Measurements from ENCODE around the gene VWA5B2.

The VWA5B2 gene

DNA sequence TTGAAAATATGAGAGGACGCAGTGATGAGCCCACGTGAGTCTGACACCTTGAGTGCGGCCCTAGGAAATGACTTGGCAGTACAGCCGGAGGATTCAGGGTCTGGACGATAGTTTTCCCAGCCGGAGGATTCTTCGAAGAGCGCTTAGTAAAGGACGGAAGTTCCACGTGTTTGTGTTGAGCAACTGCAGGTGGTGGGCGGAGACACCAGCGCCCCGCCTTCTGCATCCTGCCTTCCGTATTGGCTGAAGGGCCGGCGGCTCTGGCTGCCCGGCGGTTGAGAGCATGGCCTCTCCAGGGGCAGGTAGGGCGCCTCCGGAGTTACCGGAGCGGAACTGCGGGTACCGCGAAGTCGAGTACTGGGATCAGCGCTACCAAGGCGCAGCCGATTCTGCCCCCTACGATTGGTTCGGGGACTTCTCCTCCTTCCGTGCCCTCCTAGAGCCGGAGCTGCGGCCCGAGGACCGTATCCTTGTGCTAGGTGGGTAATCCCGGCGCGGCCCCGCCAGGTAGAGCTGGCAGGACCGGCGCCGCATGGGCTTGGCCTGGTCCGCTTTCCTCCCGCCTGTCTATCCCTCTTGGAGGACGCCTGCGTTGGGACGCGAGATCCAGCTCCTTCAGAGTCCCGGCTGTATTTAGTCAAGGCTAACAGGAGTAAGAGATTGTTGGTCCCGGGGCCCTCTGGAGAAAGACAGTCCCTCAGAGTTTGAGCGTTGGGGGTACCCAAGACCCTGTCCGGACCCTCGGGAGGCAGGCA lies 20.2 kb downstream of the VWA5B2 start, which contains the start of gene EEF1AKMT4:
Gene EEF1AKMT4, plus strand, starts transcription at position 261 of the 755 bp plus-strand sequence. Its CDS starts 23 bp downstream, at position 284.
- H3K27ac ChIP-seq (ENCODE audit: low read depth, low read length) = peak within 1 kb of the TSS; percentile 94
- H3K4me3 ChIP-seq (ENCODE audit: low read depth in 1 of 2, low read length in 2 of 2) = peak within 1 kb of the TSS; percentile 89 to 92
- peak within 1 kb of the TSS; percentile 81 for H3K9ac ChIP-seq (ENCODE audit: low read length)
- no peaks in the 10 kb centered on the region for H3K9me3 ChIP-seq (ENCODE audit: low read length)
- H3K36me3 ChIP-seq (ENCODE audit: insufficient read depth, low read length) = peaks cover 10% of the 10 kb centered on the region
- no peaks in the 10 kb centered on the region for H3K27me3 ChIP-seq (ENCODE audit: control insufficient read depth in 1 of 2, insufficient read depth in 2 of 2, low read length in 2 of 2)
- peaks cover 15% of the 10 kb centered on the region for H3K4me1 ChIP-seq (ENCODE audit: insufficient read depth, low read length)

DNA sequence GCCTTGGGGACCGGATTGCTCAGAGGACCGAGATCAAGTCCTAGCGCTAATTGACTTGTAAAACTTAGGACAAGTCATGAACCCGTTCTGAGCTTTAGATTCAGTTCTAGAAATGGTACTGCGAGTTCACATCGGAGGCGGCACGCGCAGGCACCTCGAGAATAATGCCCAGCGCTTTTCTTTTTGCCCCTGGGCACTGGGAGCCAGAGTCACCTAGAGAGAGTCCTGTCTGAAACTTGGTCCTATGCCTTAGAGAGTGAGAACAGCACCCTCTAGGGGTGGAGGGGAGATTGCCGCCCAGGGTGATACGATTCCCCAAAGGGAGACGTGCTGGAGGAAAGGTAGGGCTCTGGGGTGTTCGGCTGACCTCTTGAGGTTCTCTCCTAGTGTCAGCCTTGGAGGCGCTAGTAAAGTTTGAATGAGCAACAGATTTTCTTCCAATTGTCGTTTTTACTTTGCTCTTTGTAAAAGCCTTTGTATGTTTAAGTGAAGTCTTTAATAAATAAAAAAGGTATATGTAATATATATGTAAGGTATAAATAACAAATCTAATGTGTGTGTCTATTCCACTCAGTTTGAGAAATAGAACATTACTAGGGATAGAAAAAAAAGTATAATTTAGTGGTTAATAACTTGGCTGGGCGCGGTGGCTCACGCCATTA lies 20.9 kb downstream of the VWA5B2 start:
- peaks cover 15% of the 10 kb centered on the region for H3K4me1 ChIP-seq (ENCODE audit: insufficient read depth, low read length)
- no peaks in the 10 kb centered on the region for H3K27me3 ChIP-seq (ENCODE audit: control insufficient read depth in 1 of 2, insufficient read depth in 2 of 2, low read length in 2 of 2)
- H3K27ac ChIP-seq (ENCODE audit: low read depth, low read length) = peak overlapping the region; percentile 45
- H3K9me3 ChIP-seq (ENCODE audit: low read length) = no peaks in the 10 kb centered on the region
- H3K9ac ChIP-seq (ENCODE audit: low read length) = peak overlapping the region; percentile 57
- peaks cover 3% of the 10 kb centered on the region for H3K36me3 ChIP-seq (ENCODE audit: insufficient read depth, low read length)
- peak overlapping the region; percentile 76 to 89 for H3K4me3 ChIP-seq (ENCODE audit: low read depth in 1 of 2, low read length in 2 of 2)

DNA sequence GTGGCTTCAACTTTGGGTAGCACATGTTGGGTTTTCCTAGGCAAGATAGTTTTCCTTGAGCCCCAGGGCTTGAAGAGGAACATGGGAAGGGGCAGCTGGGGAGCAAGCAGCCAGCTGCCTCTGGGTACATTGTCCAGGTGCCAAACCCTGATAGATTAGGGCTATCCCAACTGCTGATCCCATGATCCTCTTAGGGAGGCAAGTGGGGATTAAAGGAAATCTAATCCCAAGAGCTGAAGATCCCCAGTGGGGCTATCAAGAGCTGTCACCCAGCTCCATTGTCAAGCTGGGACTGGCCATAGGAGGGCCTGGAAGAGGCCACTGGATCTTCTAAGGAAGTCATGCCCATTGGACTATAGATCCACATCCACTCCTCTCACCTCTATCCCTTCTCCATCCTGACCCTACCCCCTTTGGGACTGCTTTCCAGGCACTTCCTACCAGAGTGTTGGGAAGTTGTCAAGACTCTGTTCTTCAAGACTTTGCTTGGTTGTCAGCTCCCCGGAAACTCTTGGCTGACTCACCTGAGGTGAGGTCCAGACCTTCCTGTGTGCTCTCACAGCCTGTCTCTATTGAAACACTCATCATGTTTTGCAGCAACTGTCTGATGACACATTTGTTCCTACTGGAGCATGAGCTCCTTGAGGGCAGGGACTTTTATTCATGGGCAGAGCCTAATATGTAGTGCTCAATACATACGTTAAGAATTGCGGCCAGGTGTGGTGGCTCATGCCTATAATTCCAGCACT lies 26.1 kb downstream of the VWA5B2 start:
- peaks cover 4% of the 10 kb centered on the region for H3K4me1 ChIP-seq (ENCODE audit: insufficient read depth, low read length)
- no peak overlapping the region for H3K9ac ChIP-seq (ENCODE audit: low read length)
- peaks cover 14 to 30% of the 10 kb centered on the region in 2 donors for H3K27me3 ChIP-seq (ENCODE audit: control insufficient read depth in 1 of 2, insufficient read depth in 2 of 2, low read length in 2 of 2)

DNA sequence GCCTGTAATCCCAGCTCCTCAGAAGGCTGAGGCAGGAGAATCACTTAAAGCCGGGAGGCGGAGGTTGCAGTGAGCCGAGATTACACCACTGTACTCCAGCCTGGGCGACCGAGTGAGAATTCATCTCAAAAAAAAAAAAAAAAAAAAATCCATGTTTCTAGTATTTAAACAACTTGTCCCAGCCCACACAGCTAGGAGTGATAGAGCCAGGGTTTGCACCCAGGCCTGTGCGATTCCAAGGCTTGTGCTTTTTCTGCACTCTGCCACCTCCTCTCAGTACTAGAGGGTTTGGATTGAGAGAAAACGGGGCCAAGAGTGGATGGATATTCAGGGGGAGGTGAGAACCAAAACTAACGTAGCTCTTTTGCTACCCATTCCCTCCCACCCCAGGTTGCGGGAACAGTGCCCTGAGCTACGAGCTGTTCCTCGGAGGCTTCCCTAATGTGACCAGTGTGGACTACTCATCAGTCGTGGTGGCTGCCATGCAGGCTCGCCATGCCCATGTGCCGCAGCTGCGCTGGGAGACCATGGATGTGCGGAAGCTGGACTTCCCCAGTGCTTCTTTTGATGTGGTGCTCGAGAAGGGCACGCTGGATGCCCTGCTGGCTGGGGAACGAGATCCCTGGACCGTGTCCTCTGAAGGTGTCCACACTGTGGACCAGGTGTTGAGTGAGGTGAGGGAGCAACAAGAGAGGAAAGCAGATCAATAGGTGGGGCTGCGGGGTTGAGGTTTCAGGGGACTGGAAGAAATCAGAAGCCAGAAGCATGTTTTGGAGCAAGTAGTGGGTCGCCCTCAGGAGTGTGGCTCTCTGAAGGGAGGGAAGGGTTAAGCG lies 27.9 kb downstream of the VWA5B2 start:
- Histone ChIP-seq H3K27ac (ENCODE audit: low read depth, low read length) (no peak overlapping the region), H3K36me3 (ENCODE audit: insufficient read depth, low read length) (no peaks in the 10 kb centered on the region), H3K4me3 (ENCODE audit: low read depth in 1 of 2, low read length in 2 of 2) (no peak overlapping the region), H3K9ac (ENCODE audit: low read length) (no peak overlapping the region), H3K9me3 (ENCODE audit: low read length) (no peaks in the 10 kb centered on the region), H3K27me3 (ENCODE audit: control insufficient read depth in 1 of 2, insufficient read depth in 2 of 2, low read length in 2 of 2) (peaks cover 23 to 46% of the 10 kb centered on the region in 2 donors), H3K4me1 (ENCODE audit: insufficient read depth, low read length) (peaks cover 4% of the 10 kb centered on the region)

More for the DNA sequence above, 26.1 kb downstream of the VWA5B2 start:
- Histone ChIP-seq H3K36me3 (ENCODE audit: insufficient read depth, low read length) (no peaks in the 10 kb centered on the region), H3K27ac (ENCODE audit: low read depth, low read length) (no peak overlapping the region), H3K4me3 (ENCODE audit: low read depth in 1 of 2, low read length in 2 of 2) (no peak overlapping the region), H3K9me3 (ENCODE audit: low read length) (no peaks in the 10 kb centered on the region)

DNA sequence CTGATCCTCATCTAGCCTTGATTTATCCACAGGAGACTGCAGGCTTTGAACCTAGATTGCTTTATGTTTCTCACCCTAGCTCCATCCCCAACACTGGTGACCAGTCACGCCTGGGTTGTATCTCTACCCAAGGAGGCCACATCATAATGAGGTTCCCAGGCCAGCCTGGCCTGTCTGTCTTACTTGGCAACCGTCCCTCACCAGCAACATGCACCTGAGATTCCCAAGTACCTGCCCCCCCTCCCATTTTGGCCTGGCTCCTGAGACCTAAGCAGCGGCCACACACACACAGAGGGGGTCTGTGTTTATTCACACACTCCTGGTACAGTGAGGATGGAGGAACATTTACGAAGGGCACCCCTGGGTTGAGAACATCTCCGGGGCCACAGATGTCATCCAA lies 29.5 kb downstream of the VWA5B2 start:
- peaks cover 4% of the 10 kb centered on the region for H3K4me1 ChIP-seq (ENCODE audit: insufficient read depth, low read length)
- H3K36me3 ChIP-seq (ENCODE audit: insufficient read depth, low read length) = no peaks in the 10 kb centered on the region
- H3K4me3 ChIP-seq (ENCODE audit: low read depth in 1 of 2, low read length in 2 of 2) = no peak overlapping the region
- H3K9me3 ChIP-seq (ENCODE audit: low read length) = no peaks in the 10 kb centered on the region
- no peak overlapping the region for H3K9ac ChIP-seq (ENCODE audit: low read length)
- peaks cover 32 to 57% of the 10 kb centered on the region in 2 donors for H3K27me3 ChIP-seq (ENCODE audit: control insufficient read depth in 1 of 2, insufficient read depth in 2 of 2, low read length in 2 of 2)
- no peak overlapping the region for H3K27ac ChIP-seq (ENCODE audit: low read depth, low read length)

DNA sequence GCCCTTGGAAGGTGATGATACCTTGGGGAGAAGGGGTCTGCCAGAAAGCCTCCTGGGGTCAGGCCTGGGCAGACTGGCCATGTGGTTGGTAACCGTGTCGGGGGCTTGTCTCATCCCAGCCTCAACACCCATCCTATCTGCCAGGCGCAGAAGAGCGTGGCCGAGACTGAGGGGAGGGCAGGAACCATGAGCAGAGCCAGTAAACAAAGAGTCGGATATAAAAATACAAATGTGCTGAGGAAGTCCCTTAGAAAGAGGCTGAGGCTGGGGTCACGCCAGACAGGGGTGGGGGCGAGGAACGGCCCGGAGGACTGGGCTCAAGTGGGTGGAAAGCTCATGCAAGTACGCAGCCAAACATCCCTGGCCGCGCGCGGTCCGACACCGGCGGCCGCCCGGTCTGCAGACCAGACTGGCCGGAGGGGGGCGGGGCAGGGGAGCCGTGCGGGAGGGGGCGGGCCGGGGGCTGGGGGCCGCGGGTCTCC lies 30.1 kb downstream of the VWA5B2 start:
- no peaks in the 10 kb centered on the region for H3K36me3 ChIP-seq (ENCODE audit: insufficient read depth, low read length)
- no peak overlapping the region for H3K4me3 ChIP-seq (ENCODE audit: low read depth in 1 of 2, low read length in 2 of 2)
- H3K9ac ChIP-seq (ENCODE audit: low read length) = no peak overlapping the region
- no peaks in the 10 kb centered on the region for H3K9me3 ChIP-seq (ENCODE audit: low read length)
- H3K4me1 ChIP-seq (ENCODE audit: insufficient read depth, low read length) = peaks cover 4% of the 10 kb centered on the region
- H3K27ac ChIP-seq (ENCODE audit: low read depth, low read length) = no peak overlapping the region
- peaks cover 32 to 59% of the 10 kb centered on the region in 2 donors for H3K27me3 ChIP-seq (ENCODE audit: control insufficient read depth in 1 of 2, insufficient read depth in 2 of 2, low read length in 2 of 2)

DNA sequence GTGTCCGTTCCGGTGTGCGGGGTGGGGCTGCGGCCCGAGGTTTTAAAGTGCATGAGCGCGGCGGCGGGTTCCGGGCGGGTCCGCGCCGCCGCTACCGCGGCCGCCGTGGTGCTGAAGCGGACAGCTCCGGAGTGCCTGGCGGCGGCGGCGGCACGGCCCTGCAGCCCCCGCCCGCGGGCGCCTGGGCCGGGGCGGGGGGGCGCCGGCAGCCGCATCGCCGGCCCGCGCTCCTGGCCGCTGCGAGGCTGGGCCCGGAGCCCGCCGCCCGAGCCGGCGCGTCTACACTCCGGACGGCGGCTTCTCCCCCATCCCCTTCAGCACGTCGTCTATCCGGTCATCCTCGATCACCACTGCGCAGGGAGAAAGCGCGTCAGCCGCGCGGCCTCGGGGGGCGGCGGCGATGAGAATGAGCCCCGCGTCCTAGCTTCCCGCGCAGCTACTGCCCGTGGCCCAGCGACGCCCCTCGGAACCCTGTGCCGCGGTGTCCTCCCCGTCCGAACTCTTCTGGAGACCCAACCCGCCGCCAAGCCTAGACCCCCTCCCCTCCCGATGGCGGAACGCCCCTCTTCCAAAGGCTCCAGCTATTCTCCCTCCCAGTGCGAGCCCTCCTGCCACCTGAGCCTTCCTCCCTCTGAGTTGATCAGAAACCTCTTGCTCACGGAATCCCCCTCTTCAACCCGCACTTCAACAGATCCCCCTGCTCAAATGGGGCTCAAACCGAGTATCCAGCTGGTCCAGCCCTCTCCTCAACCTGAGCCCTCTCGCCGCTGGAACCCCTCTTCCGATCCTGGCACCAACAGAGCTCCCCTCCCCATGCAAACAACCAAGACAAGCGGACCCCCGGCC lies 30.7 kb downstream of the VWA5B2 start:
- peaks cover 4% of the 10 kb centered on the region for H3K4me1 ChIP-seq (ENCODE audit: insufficient read depth, low read length)
- H3K4me3 ChIP-seq (ENCODE audit: low read depth in 1 of 2, low read length in 2 of 2) = no peak overlapping the region
- no peak overlapping the region for H3K27ac ChIP-seq (ENCODE audit: low read depth, low read length)
- H3K27me3 ChIP-seq (ENCODE audit: control insufficient read depth in 1 of 2, insufficient read depth in 2 of 2, low read length in 2 of 2) = peaks cover 32 to 62% of the 10 kb centered on the region in 2 donors
- no peak overlapping the region for H3K9ac ChIP-seq (ENCODE audit: low read length)
- H3K36me3 ChIP-seq (ENCODE audit: insufficient read depth, low read length) = no peaks in the 10 kb centered on the region
- no peaks in the 10 kb centered on the region for H3K9me3 ChIP-seq (ENCODE audit: low read length)

DNA sequence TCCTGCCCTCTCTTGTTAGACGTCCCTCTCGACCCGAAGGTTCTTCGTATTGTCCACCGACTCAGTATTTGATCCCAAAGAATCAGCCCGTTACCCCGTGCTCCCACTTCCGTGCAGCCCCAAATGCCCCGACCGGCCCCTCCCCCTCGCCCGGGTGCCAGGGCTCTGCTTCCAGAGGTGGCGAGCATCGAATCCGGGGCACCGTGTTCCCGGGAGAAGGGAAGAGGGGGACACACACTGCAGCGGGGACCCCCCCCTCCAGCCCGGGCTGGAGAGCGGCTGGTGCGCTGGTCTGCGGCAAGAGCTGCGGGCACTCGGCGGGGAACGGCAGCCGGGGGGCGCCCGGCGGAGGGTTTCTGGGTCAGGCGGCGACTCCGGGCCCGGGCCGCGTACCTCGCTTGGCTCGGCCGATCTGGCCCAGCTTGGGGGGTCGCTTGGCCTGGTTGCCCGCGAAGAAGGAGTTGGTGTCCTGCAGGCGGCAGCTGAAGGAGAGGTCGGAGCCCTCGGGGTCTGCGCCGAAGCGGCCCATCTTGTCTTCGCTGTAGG lies 31.4 kb downstream of the VWA5B2 start:
- Histone ChIP-seq H3K27ac (ENCODE audit: low read depth, low read length) (no peak overlapping the region), H3K4me1 (ENCODE audit: insufficient read depth, low read length) (peaks cover 4% of the 10 kb centered on the region), H3K36me3 (ENCODE audit: insufficient read depth, low read length) (no peaks in the 10 kb centered on the region), H3K27me3 (ENCODE audit: control insufficient read depth in 1 of 2, insufficient read depth in 2 of 2, low read length in 2 of 2) (peaks cover 32 to 66% of the 10 kb centered on the region in 2 donors), H3K4me3 (ENCODE audit: low read depth in 1 of 2, low read length in 2 of 2) (peak overlapping the region in 1 of 2 donors; percentile 13), H3K9me3 (ENCODE audit: low read length) (no peaks in the 10 kb centered on the region), H3K9ac (ENCODE audit: low read length) (no peak overlapping the region)

DNA sequence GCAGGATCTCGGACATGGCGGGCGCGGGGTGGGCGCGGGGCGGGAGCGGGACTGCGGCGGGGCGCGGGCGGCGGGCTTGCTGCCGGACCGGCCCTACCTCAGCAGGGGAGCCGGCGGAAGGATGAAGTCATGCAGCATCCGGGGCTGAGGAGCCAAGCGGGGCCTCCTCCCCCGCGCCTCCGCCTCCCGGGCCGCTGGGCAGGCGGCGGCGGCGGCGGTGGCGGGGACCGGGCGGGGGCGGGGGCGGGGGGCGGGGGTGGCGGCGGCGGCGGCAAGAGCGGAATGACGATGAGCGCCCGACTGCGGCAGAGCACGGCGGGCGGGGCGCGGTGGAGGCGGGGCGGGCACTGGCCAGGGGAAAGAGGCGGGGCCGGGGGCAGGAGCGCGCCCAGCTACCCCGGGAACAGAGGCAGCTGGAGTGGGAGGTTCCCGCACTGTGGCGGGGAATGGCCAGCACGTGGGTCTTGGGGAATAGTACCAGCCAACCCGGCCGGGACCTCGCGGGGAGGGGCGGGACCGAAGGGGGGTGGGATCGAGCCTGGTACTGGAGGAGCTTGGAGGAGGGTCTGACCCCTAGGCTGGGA lies 32.0 kb downstream of the VWA5B2 start, which contains the start of gene CAMK2N2:
Gene CAMK2N2, minus strand, starts transcription at position 284 of the 584 bp plus-strand sequence. Its CDS starts 268 bp downstream, at position 16.
- H3K4me3 ChIP-seq (ENCODE audit: low read depth in 1 of 2, low read length in 2 of 2) = peak within 1 kb of the TSS in 1 of 2 donors; percentile 20
- H3K27me3 ChIP-seq (ENCODE audit: control insufficient read depth in 1 of 2, insufficient read depth in 2 of 2, low read length in 2 of 2) = peaks cover 32 to 66% of the 10 kb centered on the region in 2 donors
- H3K27ac ChIP-seq (ENCODE audit: low read depth, low read length) = no peak within 1 kb of the TSS
- H3K4me1 ChIP-seq (ENCODE audit: insufficient read depth, low read length) = peaks cover 4% of the 10 kb centered on the region
- H3K9ac ChIP-seq (ENCODE audit: low read length) = no peak within 1 kb of the TSS
- no peaks in the 10 kb centered on the region for H3K9me3 ChIP-seq (ENCODE audit: low read length)
- no peaks in the 10 kb centered on the region for H3K36me3 ChIP-seq (ENCODE audit: insufficient read depth, low read length)
